Pulmonary artery endothelial cell (primary cell): ENCODE results near the gene ABHD13. TPM values are rescaled to one million over a fixed set of nuclear protein-coding genes. Genes with fewer than 3 reads are reported as not detected.

Experiments
- DNase-seq: peaks from one replicate; pipeline ENCODE4 v3.0.0-alpha.2; 2011; ENCODE audit warnings: low read depth, low spot score
- total RNA-seq: library from RNA; depleted of rRNA; stranded (reverse); fragments of >200 nt; gene quantifications from 2 replicates; pipeline ENCODE4 v1.2.3, GENCODE V29; 2014

ABHD13 gene
- total RNA-seq, 1 donor from 2014 or later = 8.0 TPM

DNA sequence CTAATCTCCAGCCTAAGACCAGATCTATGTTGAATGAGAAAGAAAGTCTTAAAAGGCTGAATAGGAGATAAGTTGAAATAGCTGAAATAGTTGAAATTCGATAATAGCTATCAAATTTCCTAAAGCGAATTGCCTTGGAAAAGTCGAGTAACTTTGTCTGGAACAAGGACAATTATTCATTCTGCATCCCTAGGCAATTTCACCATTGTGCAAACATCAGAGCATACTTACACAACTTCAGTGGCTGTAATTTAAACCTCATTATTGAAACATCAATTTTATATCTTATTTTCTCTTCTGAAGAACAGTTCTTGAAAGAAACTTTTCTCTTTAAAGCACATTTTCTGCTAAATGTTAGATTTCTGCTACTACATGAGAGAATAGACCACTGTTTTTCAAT lies 64.9 kb downstream of the ABHD13 start:
- DNase-seq = no peak

Other genes with a start within 250 kb of the ABHD13 start
- 13.1 and 15.7 TPM in 2 replicates for gene LIG4, start 2.9 kb upstream of the ABHD13 start, total RNA-seq
- 0.25 and 0.66 TPM in 2 replicates for gene TNFSF13B, start 51.3 kb downstream of the ABHD13 start, total RNA-seq